Mammary epithelial cell (primary cell): ENCODE measurements around the gene NIPA2.

Experiments used
- CTCF ChIP-seq, 2 donors: IDR thresholded peaks in 1 of 2; conservative IDR thresholded peaks in 1 of 2; 2 replicates each; pipeline ENCODE4 v1.5.1; 2011 to 2012; ENCODE audit warnings: inconsistent platforms in 2 of 2, low read length in 2 of 2, mild to moderate bottlenecking in 2 of 2, control low read depth in 1 of 2, low read depth in 1 of 2; ENCODE audit not compliant: insufficient read depth in 1 of 2; ENCODE audit errors: extremely low read depth in 1 of 2
- EZH2 ChIP-seq: IDR thresholded peaks from 2 replicates; pipeline ENCODE4 v1.6.1; 2012; ENCODE audit warnings: low read length, inconsistent platforms, borderline replicate concordance

GRCh38 chr15:22871481-22872086, 33.1 kb downstream of the NIPA2 start:
- TF ChIP-seq CTCF (conservative IDR thresholded peaks at IDR 0.05 in 1 of 2, IDR thresholded peaks at IDR 0.05 in 1 of 2; ENCODE audit: extremely low read depth in 1 of 2, insufficient read depth in 1 of 2, low read depth in 1 of 2, low read length in 2 of 2): no peak
- no peak for TF ChIP-seq EZH2
